ENCODE results near the gene FBLIM1. TPM values are rescaled to one million over a fixed set of nuclear protein-coding genes. Genes with fewer than 3 reads are reported as not detected.

FBLIM1 gene
- total RNA-seq, 1 donor from 2014 or later, result 78.3 TPM

DNA sequence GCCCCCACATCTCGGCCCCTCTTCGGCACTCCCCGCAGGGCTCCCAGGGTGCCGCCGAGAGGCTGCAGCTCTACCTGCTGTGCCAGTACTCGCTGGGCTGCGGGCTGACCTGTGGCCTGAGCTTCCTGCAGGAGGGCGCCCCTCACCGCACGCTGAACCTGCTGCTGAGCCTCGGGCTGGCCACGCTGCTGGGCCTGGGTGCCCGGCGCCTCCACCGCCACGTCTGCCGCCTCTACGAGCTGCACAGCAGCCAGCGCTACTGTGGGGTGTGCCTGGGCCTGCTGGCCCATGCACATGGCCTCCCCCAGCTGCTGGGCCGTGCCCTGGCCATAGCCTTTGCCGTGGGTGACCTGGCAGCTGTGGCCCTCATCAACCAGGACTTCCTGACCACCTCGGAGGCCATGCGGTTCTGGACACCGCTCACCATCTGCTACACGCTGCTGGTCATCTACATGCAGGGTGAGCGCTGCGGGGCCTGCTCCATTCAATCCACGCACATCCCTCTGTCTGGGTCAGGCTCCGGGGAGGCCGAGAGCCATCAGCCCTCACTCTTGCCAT lies 14.4 kb upstream of the FBLIM1 start:
- TF ChIP-seq, protein P1, sequence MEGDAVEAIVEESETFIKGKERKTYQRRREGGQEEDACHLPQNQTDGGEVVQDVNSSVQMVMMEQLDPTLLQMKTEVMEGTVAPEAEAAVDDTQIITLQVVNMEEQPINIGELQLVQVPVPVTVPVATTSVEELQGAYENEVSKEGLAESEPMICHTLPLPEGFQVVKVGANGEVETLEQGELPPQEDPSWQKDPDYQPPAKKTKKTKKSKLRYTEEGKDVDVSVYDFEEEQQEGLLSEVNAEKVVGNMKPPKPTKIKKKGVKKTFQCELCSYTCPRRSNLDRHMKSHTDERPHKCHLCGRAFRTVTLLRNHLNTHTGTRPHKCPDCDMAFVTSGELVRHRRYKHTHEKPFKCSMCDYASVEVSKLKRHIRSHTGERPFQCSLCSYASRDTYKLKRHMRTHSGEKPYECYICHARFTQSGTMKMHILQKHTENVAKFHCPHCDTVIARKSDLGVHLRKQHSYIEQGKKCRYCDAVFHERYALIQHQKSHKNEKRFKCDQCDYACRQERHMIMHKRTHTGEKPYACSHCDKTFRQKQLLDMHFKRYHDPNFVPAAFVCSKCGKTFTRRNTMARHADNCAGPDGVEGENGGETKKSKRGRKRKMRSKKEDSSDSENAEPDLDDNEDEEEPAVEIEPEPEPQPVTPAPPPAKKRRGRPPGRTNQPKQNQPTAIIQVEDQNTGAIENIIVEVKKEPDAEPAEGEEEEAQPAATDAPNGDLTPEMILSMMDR (conservative IDR thresholded peaks at IDR 0.05), result no peak
- H3K9me3 Mint-ChIP-seq, result no peaks in the 10 kb centered on the region
- no peaks in the 10 kb centered on the region for H3K27me3 Mint-ChIP-seq
- no peak for DNase-seq (ENCODE audit: extremely low spot score, unreplicated experiment)
- H3K4me3 Mint-ChIP-seq, result no peak overlapping the region
- H3K4me1 Mint-ChIP-seq (ENCODE audit: unreplicated experiment), result peaks cover 7% of the 10 kb centered on the region
- H3K36me3 Mint-ChIP-seq, result no peaks in the 10 kb centered on the region
- peak overlapping the region; percentile 59 for H3K27ac Mint-ChIP-seq

DNA sequence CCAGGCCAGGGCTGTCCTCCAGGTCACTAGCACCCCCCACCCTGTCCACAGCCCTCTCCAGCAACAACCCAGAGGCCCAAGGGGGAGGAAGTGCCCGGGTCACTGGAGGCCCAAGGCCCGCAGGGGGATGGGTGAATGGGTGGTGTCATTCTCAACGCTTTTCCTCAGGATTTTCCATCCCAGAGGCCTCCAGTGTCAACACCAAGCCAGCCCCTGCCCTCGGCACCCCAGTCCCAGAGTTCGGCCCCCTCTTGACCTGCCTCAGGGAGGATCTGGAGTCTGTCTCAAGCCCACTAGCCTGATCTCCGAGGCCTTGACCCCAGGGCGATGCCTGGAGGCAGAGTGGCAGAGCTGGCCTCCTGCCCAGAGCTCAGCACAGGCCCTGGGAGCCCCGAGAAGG lies 11.2 kb upstream of the FBLIM1 start:
- no peaks in the 10 kb centered on the region for H3K27me3 Mint-ChIP-seq
- TF ChIP-seq, protein P1 (conservative IDR thresholded peaks at IDR 0.05), result no peak
- H3K36me3 Mint-ChIP-seq, result no peaks in the 10 kb centered on the region
- H3K4me3 Mint-ChIP-seq, result no peak overlapping the region
- H3K4me1 Mint-ChIP-seq (ENCODE audit: unreplicated experiment), result no peaks in the 10 kb centered on the region
- no peak overlapping the region for H3K27ac Mint-ChIP-seq
- no peak for DNase-seq (ENCODE audit: extremely low spot score, unreplicated experiment)
- no peaks in the 10 kb centered on the region for H3K9me3 Mint-ChIP-seq

GRCh38 chr1:15748264-15748663 lies 10.3 kb upstream of the FBLIM1 start:
- Mint-ChIP-seq H3K36me3 (no peaks in the 10 kb centered on the region), H3K27me3 (no peaks in the 10 kb centered on the region), H3K4me3 (no peak overlapping the region), H3K27ac (no peak overlapping the region), H3K4me1 (ENCODE audit: unreplicated experiment) (no peaks in the 10 kb centered on the region), H3K9me3 (no peaks in the 10 kb centered on the region)
- TF ChIP-seq, protein P1 (conservative IDR thresholded peaks at IDR 0.05), result no peak
- DNase-seq (ENCODE audit: extremely low spot score, unreplicated experiment), result no peak

DNA sequence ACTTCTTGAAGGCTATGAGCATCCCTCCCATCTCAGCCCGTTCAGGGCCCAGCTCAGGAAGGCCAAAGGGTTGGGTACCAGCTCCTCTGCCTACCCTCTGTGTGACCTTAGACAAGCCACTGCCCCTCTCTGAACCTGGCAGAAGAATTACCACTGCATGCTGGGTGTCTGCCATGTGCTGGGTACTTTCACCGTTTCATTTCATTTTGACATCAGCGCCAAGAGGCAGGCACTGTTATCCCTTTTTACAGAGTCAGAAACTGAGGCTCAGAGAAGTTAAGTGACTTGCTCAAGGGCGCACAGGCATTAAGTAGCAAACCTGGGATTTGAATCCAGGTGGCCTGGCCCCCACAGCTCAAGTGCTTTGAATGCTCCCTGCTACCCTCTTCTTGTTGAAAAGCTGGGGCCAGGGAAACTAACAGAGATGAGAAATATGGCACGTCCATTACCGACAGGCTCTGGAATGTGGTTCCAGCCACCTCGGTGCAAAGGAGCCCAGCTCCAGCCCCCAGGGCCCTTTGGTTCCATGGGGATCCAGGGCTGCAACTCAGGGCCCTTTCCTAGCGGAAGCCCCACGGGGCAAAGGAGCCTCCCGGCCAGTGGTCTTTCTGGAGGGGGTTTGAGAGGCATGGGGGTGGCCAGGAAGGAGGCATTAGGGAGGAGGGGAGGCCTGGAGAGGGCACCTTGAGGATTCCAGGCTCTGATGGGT lies 9.8 kb upstream of the FBLIM1 start:
- H3K4me3 Mint-ChIP-seq, result no peak overlapping the region
- H3K27me3 Mint-ChIP-seq, result no peaks in the 10 kb centered on the region
- no peaks in the 10 kb centered on the region for H3K36me3 Mint-ChIP-seq
- no peak for DNase-seq (ENCODE audit: extremely low spot score, unreplicated experiment)
- H3K27ac Mint-ChIP-seq, result no peak overlapping the region
- no peaks in the 10 kb centered on the region for H3K4me1 Mint-ChIP-seq (ENCODE audit: unreplicated experiment)
- H3K9me3 Mint-ChIP-seq, result no peaks in the 10 kb centered on the region
- TF ChIP-seq, protein P1 (conservative IDR thresholded peaks at IDR 0.05), result no peak

GRCh38 chr1:15749399-15750291 lies 8.9 kb upstream of the FBLIM1 start:
- Mint-ChIP-seq H3K9me3 (no peaks in the 10 kb centered on the region), H3K4me1 (ENCODE audit: unreplicated experiment) (no peaks in the 10 kb centered on the region)

More at GRCh38 chr1:15749399-15750291, 8.9 kb upstream of the FBLIM1 start:
- Mint-ChIP-seq H3K27ac (no peak overlapping the region), H3K4me3 (no peak overlapping the region), H3K27me3 (no peaks in the 10 kb centered on the region), H3K36me3 (no peaks in the 10 kb centered on the region)
- DNase-seq (ENCODE audit: extremely low spot score, unreplicated experiment), result no peak
- TF ChIP-seq, protein P1 (conservative IDR thresholded peaks at IDR 0.05), result no peak
